HEK293 (cell line): ENCODE measurements around the gene PCSK6.
A peak's percentile ranks its signal among the peaks of the same experiment; 100 is the strongest.

Experiments used
- CTCF ChIA-PET: fragments of 350-600 bp; formaldehyde crosslinking; extraction: SDS; loops from one replicate; lab custom pipeline; 2021; ENCODE audit warnings: antibody characterized with exemption; lab: Yijun Ruan, JAX
- POLR2A ChIA-PET: fragments of 300-600 bp; formaldehyde crosslinking; extraction: SDS; loops from one replicate; lab custom pipeline; 2020; ENCODE audit warnings: antibody characterized with exemption, inconsistent platforms; lab: Yijun Ruan, JAX
- H3K27ac ChIP-seq: fragments of 200-500 bp; sonication (Bioruptor generic); 2 replicates; pipeline ENCODE4 v1.5.1; 2014; ENCODE audit warnings: low read depth, low read length, control low read depth, inconsistent platforms; ENCODE audit errors: extremely low read depth
- H3K36me3 ChIP-seq, 2 experiments: fragments of 200-500 bp in 1 of 2; sonication (Bioruptor generic) in 1 of 2; 1 replicate in 1 of 2; 2 replicates in 1 of 2; pipeline ENCODE4 v1.5.1; 2014 to 2017; ENCODE audit warnings: inconsistent platforms in 2 of 2, low read length in 2 of 2; ENCODE audit not compliant: control insufficient read depth in 2 of 2, insufficient read depth in 1 of 2
- H3K4me1 ChIP-seq: fragments of 200-500 bp; sonication (Bioruptor generic); 2 replicates; pipeline ENCODE4 v1.5.1; 2014; ENCODE audit warnings: mild to moderate bottlenecking, low read length, inconsistent platforms; ENCODE audit not compliant: control insufficient read depth, insufficient read depth
- H3K4me3 ChIP-seq: 2 replicates; pipeline ENCODE4 v1.5.1; 2011; ENCODE audit warnings: low read depth, mild to moderate bottlenecking, control low read depth, low read length, moderate library complexity
- H3K9me3 ChIP-seq: fragments of 200-500 bp; sonication (Bioruptor generic); 2 replicates; pipeline ENCODE4 v1.5.1; 2014; ENCODE audit warnings: low read depth, low read length, inconsistent platforms; ENCODE audit not compliant: control insufficient read depth, insufficient read depth
- EGR2 ChIP-seq: fragments of 450-650 bp; formaldehyde crosslinking; IDR thresholded peaks from 2 replicates; pipeline ENCODE4 v1.5.1; 2016; ENCODE audit warnings: low read depth, missing biosample characterization, missing genetic modification characterization
- GLI2 ChIP-seq: fragments of 450-650 bp; formaldehyde crosslinking; IDR thresholded peaks from 2 replicates; pipeline ENCODE4; 2017; ENCODE audit warnings: missing biosample characterization, missing genetic modification characterization, low read depth, borderline replicate concordance
- MYNN ChIP-seq: fragments of 450-650 bp; formaldehyde crosslinking; IDR thresholded peaks from 2 replicates; pipeline ENCODE4 v1.5.1; 2016; ENCODE audit warnings: missing biosample characterization, missing genetic modification characterization, borderline replicate concordance
- PRDM4 ChIP-seq: fragments of 450-650 bp; formaldehyde crosslinking; IDR thresholded peaks from 2 replicates; pipeline ENCODE4 v1.5.1; 2017; ENCODE audit warnings: missing biosample characterization, missing genetic modification characterization
- PRDM6 ChIP-seq: fragments of 450-650 bp; formaldehyde crosslinking; IDR thresholded peaks from 2 replicates; pipeline ENCODE4 v1.5.1; 2017; ENCODE audit warnings: missing biosample characterization, missing genetic modification characterization
- SCRT2 ChIP-seq: fragments of 450-650 bp; formaldehyde crosslinking; IDR thresholded peaks from 2 replicates; pipeline ENCODE4 v1.5.1; 2016; ENCODE audit warnings: missing biosample characterization, missing genetic modification characterization
- SP7 ChIP-seq: fragments of 450-650 bp; formaldehyde crosslinking; IDR thresholded peaks from 2 replicates; pipeline ENCODE4 v1.5.1; 2016; ENCODE audit warnings: missing biosample characterization, missing genetic modification characterization
- ZFP69B ChIP-seq: fragments of 450-650 bp; formaldehyde crosslinking; IDR thresholded peaks from 2 replicates; pipeline ENCODE4 v1.5.1; 2016; ENCODE audit warnings: missing biosample characterization, missing genetic modification characterization
- ZIC2 ChIP-seq: fragments of 450-650 bp; formaldehyde crosslinking; IDR thresholded peaks from 2 replicates; pipeline ENCODE4 v1.5.1; 2016; ENCODE audit warnings: missing biosample characterization, missing genetic modification characterization
- ZNF169 ChIP-seq: fragments of 450-650 bp; formaldehyde crosslinking; IDR thresholded peaks from 2 replicates; pipeline ENCODE4 v1.5.1; 2016; ENCODE audit warnings: missing biosample characterization, missing genetic modification characterization
- ZNF18 ChIP-seq: fragments of 450-650 bp; formaldehyde crosslinking; IDR thresholded peaks from 2 replicates; pipeline ENCODE4 v1.5.1; 2016; ENCODE audit warnings: missing biosample characterization, missing genetic modification characterization
- ZNF398 ChIP-seq: fragments of 450-650 bp; formaldehyde crosslinking; IDR thresholded peaks from 2 replicates; pipeline ENCODE4 v1.5.1; 2017; ENCODE audit warnings: missing biosample characterization, missing genetic modification characterization
- ZNF416 ChIP-seq: fragments of 450-650 bp; formaldehyde crosslinking; IDR thresholded peaks from 2 replicates; pipeline ENCODE4 v1.5.1; 2016; ENCODE audit warnings: missing biosample characterization, missing genetic modification characterization
- ZNF645 ChIP-seq: fragments of 450-650 bp; formaldehyde crosslinking; IDR thresholded peaks from 2 replicates; pipeline ENCODE4; 2016; ENCODE audit warnings: missing biosample characterization, missing genetic modification characterization
- ZNF670 ChIP-seq: fragments of 450-650 bp; formaldehyde crosslinking; IDR thresholded peaks from 2 replicates; pipeline ENCODE4 v1.5.1; 2016; ENCODE audit warnings: missing biosample characterization, missing genetic modification characterization, low read depth
- ZNF76 ChIP-seq: fragments of 450-650 bp; formaldehyde crosslinking; IDR thresholded peaks from 2 replicates; pipeline ENCODE4; 2016; ENCODE audit warnings: low read depth, missing biosample characterization, missing genetic modification characterization, borderline replicate concordance
- ZNF768 ChIP-seq: fragments of 450-650 bp; formaldehyde crosslinking; IDR thresholded peaks from 2 replicates; pipeline ENCODE4 v1.5.1; 2018; ENCODE audit warnings: missing biosample characterization, mild to moderate bottlenecking, missing genetic modification characterization
- ZSCAN5A ChIP-seq: fragments of 450-650 bp; formaldehyde crosslinking; IDR thresholded peaks from 2 replicates; pipeline ENCODE4 v1.5.1; 2016; ENCODE audit warnings: missing biosample characterization, missing genetic modification characterization
- ZXDB ChIP-seq: fragments of 450-650 bp; formaldehyde crosslinking; IDR thresholded peaks from 2 replicates; pipeline ENCODE4 v1.5.1; 2016; ENCODE audit warnings: missing biosample characterization, missing genetic modification characterization
- TF ChIP-seq, protein P1 (sequence below): fragments of 450-650 bp; formaldehyde crosslinking; IDR thresholded peaks from 2 replicates; pipeline ENCODE4 v1.5.1; 2016; ENCODE audit warnings: missing biosample characterization, missing genetic modification characterization

The PCSK6 gene

DNA sequence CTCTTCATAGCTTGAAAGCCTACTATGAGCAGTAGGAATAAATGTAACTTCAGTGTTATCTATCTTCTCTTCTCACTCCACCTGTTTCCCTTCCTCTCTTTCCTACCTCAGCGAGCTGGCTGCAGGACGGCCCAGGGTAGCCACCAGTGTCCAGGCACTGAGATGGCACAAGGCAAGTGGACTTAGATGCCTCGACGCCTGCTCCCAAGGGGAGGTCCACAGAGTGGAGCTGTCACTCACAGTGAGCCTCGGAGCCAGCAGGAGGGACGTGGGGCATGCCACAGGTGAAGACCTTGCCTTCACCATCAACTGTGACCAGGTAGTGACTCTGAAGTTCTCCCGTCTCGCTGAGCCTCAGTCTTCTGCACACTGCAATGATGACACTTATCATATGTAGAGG lies 88.2 kb downstream of the PCSK6 start:
- Histone ChIP-seq H3K9me3 (no peaks in the 10 kb centered on the region), H3K36me3 (peaks cover 8 to 31% of the 10 kb centered on the region in 2 experiments; a peak in 2 of 3 replicates), H3K4me3 (no peak overlapping the region), H3K27ac (no peak overlapping the region), H3K4me1 (no peaks in the 10 kb centered on the region)
- CTCF ChIA-PET, result interaction anchor here (1.3 kb wide), 1 partner anchor 240 kb away, joined by 3 read pairs; no protein-coding TSS in a partner anchor
- POLR2A ChIA-PET, result no interaction called here
- TF ChIP-seq ZXDB (tag by site-specific recombination) (no peak), SCRT2 (0 out of 2 replicates have a peak, but pooled peaks have one; percentile 35)

GRCh38 chr15:101399431-101399830 lies 90.1 kb downstream of the PCSK6 start:
- H3K4me1 ChIP-seq, result no peaks in the 10 kb centered on the region
- H3K9me3 ChIP-seq, result no peaks in the 10 kb centered on the region
- no peak for TF ChIP-seq GLI2
- TF ChIP-seq ZNF18 (tag by site-specific recombination), result no peak
- no peak for TF ChIP-seq PRDM4 (tag by site-specific recombination)
- no peak for TF ChIP-seq EGR2 (tag by site-specific recombination)
- no peak for TF ChIP-seq ZNF645
- no peak for TF ChIP-seq ZNF398 (tag by site-specific recombination)
- TF ChIP-seq MYNN (tag by site-specific recombination), result no peak
- no peak for TF ChIP-seq ZFP69B
- TF ChIP-seq ZNF768 (tag by site-specific recombination), result no peak
- TF ChIP-seq, protein P1, sequence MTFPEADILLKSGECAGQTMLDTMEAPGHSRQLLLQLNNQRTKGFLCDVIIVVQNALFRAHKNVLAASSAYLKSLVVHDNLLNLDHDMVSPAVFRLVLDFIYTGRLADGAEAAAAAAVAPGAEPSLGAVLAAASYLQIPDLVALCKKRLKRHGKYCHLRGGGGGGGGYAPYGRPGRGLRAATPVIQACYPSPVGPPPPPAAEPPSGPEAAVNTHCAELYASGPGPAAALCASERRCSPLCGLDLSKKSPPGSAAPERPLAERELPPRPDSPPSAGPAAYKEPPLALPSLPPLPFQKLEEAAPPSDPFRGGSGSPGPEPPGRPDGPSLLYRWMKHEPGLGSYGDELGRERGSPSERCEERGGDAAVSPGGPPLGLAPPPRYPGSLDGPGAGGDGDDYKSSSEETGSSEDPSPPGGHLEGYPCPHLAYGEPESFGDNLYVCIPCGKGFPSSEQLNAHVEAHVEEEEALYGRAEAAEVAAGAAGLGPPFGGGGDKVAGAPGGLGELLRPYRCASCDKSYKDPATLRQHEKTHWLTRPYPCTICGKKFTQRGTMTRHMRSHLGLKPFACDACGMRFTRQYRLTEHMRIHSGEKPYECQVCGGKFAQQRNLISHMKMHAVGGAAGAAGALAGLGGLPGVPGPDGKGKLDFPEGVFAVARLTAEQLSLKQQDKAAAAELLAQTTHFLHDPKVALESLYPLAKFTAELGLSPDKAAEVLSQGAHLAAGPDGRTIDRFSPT (tag by site-specific recombination), result no peak
- TF ChIP-seq ZNF169, result no peak
- no peak for TF ChIP-seq ZNF76 (tag by site-specific recombination)
- no peak for TF ChIP-seq ZIC2 (tag by site-specific recombination)
- no peak for TF ChIP-seq ZSCAN5A (tag by site-specific recombination)
- no peak for TF ChIP-seq ZNF670 (tag by site-specific recombination)
- no peak for TF ChIP-seq ZNF416 (tag by site-specific recombination)
- no peak for TF ChIP-seq SP7 (tag by site-specific recombination)
- no peak for TF ChIP-seq PRDM6
- ChIA-PET POLR2A (no interaction called here), CTCF (no interaction called here)
- peaks cover 8 to 42% of the 10 kb centered on the region in 2 experiments; a peak in 2 of 3 replicates for H3K36me3 ChIP-seq
- H3K4me3 ChIP-seq, result no peak overlapping the region
- no peak overlapping the region for H3K27ac ChIP-seq
